Endothelial cell of umbilical vein (primary cell): ENCODE results near the gene ATP6AP2. TPM values are rescaled to one million over a fixed set of nuclear protein-coding genes. Genes with fewer than 3 reads are reported as not detected.

Experiments
- BruUV-seq: library from RNA; stranded (reverse); fragments of 400-500 nt; replicated peaks from 2 replicates; lab custom pipeline; 2021; lab: Mats Ljungman, UMichigan
- CTCF ChIA-PET: fragments of 300-600, 350-600 bp; sonication (Branson Sonifier 250); formaldehyde crosslinking; loops from one replicate; lab custom pipeline; 2021; ENCODE audit warnings: antibody characterized with exemption, inconsistent platforms; lab: Charles Lee
- POLR2A ChIA-PET: fragments of 300-600, 350-600 bp; sonication (Branson Sonifier 250); formaldehyde crosslinking; loops from one replicate; lab custom pipeline; 2021; ENCODE audit warnings: antibody characterized with exemption, inconsistent platforms; lab: Charles Lee
- DNase-seq: peaks from one replicate; pipeline ENCODE4 v3.0.0-alpha.2; 2011; ENCODE audit warnings: low read depth, low spot score
- FAIRE-seq: peaks from 2 replicates; lab custom pipeline; 2011; peaks lifted over from hg19 to GRCh38; lab: Jason Lieb, UNC
- H2AFZ ChIP-seq: 2 replicates; pipeline ENCODE4 v1.6.0; 2012; ENCODE audit warnings: low read depth, low read length, control low read depth, inconsistent platforms
- H3K27ac ChIP-seq: 2 replicates; pipeline ENCODE4 v1.5.1; 2011; ENCODE audit warnings: low read depth, mild to moderate bottlenecking, control low read depth, low read length, moderate library complexity; ENCODE audit not compliant: insufficient read depth
- H3K27me3 ChIP-seq, 2 experiments: 2 replicates each; pipeline versions ENCODE4 v1.6.0 to v1.6.1; 2011; ENCODE audit warnings: low read length in 2 of 2, mixed read lengths in 1 of 2; ENCODE audit not compliant: control insufficient read depth in 2 of 2, insufficient read depth in 2 of 2
- H3K36me3 ChIP-seq, 2 experiments: 2 replicates in 1 of 2; 3 replicates in 1 of 2; pipeline ENCODE4 v1.5.1; 2011; ENCODE audit warnings: low read length in 2 of 2, mild to moderate bottlenecking in 1 of 2, moderate library complexity in 1 of 2; ENCODE audit not compliant: control insufficient read depth in 2 of 2, insufficient read depth in 2 of 2; ENCODE audit errors: extremely low read depth in 1 of 2
- H3K4me1 ChIP-seq: 3 replicates; pipeline ENCODE4 v1.5.1; 2011; ENCODE audit warnings: mild to moderate bottlenecking, low read length; ENCODE audit not compliant: control insufficient read depth, insufficient read depth; ENCODE audit errors: extremely low read depth
- H3K4me2 ChIP-seq: 2 replicates; pipeline ENCODE4 v1.6.1; 2011; ENCODE audit warnings: low read length, control low read depth, mixed read lengths; ENCODE audit not compliant: insufficient read depth
- H3K4me3 ChIP-seq, 3 experiments: fragments of 200-600 bp in 1 of 3; sonication (generic), shearing (Covaris generic) in 1 of 3; replicated peaks in 1 of 3; 2 replicates each; pipeline ENCODE4 v1.5.1; 2011 to 2016; ENCODE audit warnings: control low read depth in 3 of 3, low read length in 3 of 3, mild to moderate bottlenecking in 2 of 3, inconsistent platforms in 1 of 3, low read depth in 1 of 3, moderate library complexity in 1 of 3; ENCODE audit not compliant: insufficient read depth in 1 of 3
- H3K79me2 ChIP-seq: 2 replicates; pipeline ENCODE4 v1.6.0; 2012; ENCODE audit warnings: low read length, inconsistent platforms; ENCODE audit not compliant: control insufficient read depth, insufficient read depth
- H3K9ac ChIP-seq: replicated peaks from 2 replicates; pipeline ENCODE3; 2011; ENCODE audit warnings: low read length, control low read depth; ENCODE audit not compliant: insufficient read depth; ENCODE audit errors: extremely low read depth
- H3K9me1 ChIP-seq: replicated peaks from 3 replicates; pipeline ENCODE4 v1.6.0; 2011; ENCODE audit warnings: mild to moderate bottlenecking, low read length; ENCODE audit not compliant: control insufficient read depth, insufficient read depth; ENCODE audit errors: extremely low read depth
- H3K9me3 ChIP-seq: replicated peaks from 2 replicates; pipeline ENCODE4 v1.5.1; 2012; ENCODE audit warnings: low read length, inconsistent platforms; ENCODE audit not compliant: control insufficient read depth, insufficient read depth
- H4K20me1 ChIP-seq: replicated peaks from 2 replicates; pipeline ENCODE3; 2011; ENCODE audit warnings: mild to moderate bottlenecking, low read length; ENCODE audit not compliant: control insufficient read depth, insufficient read depth; ENCODE audit errors: extremely low read depth
- CTCF ChIP-seq, 2 donors: IDR thresholded peaks; 1 replicate in 1 of 2; 2 replicates in 1 of 2; pipeline ENCODE4 v1.5.1; 2011; ENCODE audit warnings: low read length in 2 of 2, mild to moderate bottlenecking in 2 of 2, moderate library complexity in 2 of 2, control low read depth in 1 of 2, inconsistent platforms in 1 of 2, low read depth in 1 of 2; ENCODE audit not compliant: insufficient read depth in 1 of 2; ENCODE audit errors: extremely low read depth in 1 of 2
- EZH2 ChIP-seq: IDR thresholded peaks from 2 replicates; pipeline ENCODE4 v1.6.1; 2012; ENCODE audit warnings: borderline replicate concordance, low read depth, mild to moderate bottlenecking, moderate library complexity, low read length, inconsistent platforms; ENCODE audit not compliant: severe bottlenecking
- FOS ChIP-seq: IDR thresholded peaks from 2 replicates; pipeline ENCODE4 v1.6.1; 2011; ENCODE audit warnings: mild to moderate bottlenecking, low read length, moderate library complexity, borderline replicate concordance; ENCODE audit not compliant: insufficient read depth
- GATA2 ChIP-seq: IDR thresholded peaks from 2 replicates; pipeline ENCODE4 v1.7.0; 2011; ENCODE audit warnings: low read depth, mild to moderate bottlenecking, moderate library complexity, mixed read lengths, low read length; ENCODE audit not compliant: insufficient read length, insufficient read depth
- JUN ChIP-seq: IDR thresholded peaks from 2 replicates; pipeline ENCODE4 v1.6.1; 2011; ENCODE audit warnings: borderline replicate concordance, low read depth; ENCODE audit not compliant: insufficient read length, insufficient read depth
- MAX ChIP-seq: IDR thresholded peaks from 2 replicates; pipeline ENCODE4 v1.6.1; 2011; ENCODE audit not compliant: insufficient read depth, insufficient read length
- MYC ChIP-seq: IDR thresholded peaks from one replicate; pipeline ENCODE4 v1.6.1; 2011; ENCODE audit warnings: mild to moderate bottlenecking, low read depth, low read length
- POLR2A ChIP-seq: IDR thresholded peaks from 2 replicates; pipeline ENCODE4 v1.6.1; 2012; ENCODE audit warnings: low read depth, mild to moderate bottlenecking, control low read depth, low read length
- POLR2AphosphoS5 ChIP-seq: IDR thresholded peaks from 2 replicates; pipeline ENCODE4 v1.6.1; 2012; ENCODE audit warnings: low read depth, mild to moderate bottlenecking, control low read depth, low read length, moderate library complexity; ENCODE audit not compliant: insufficient read depth
- dilution Hi-C: fragments of 300-500 bp; cut with MboI; formaldehyde crosslinking; loops from one replicate; pipeline ENCODE4 v1.15.0; 2019; ENCODE audit warnings: low sequenced_read_pairs; ENCODE audit not compliant: extremely low pct_ligation_motif_present
- intact Hi-C: fragments of 100-400 bp; cut with micrococcal nuclease; formaldehyde crosslinking; loops from one replicate; pipeline ENCODE4 v1.10.0; 2022
- polyA plus RNA-seq, 4 experiments: library from polyadenylated mRNA; depleted of rRNA in 3 of 4; stranded (reverse) in 3 of 4; unstranded in 1 of 4; fragments of >200 nt; gene quantifications; 2 replicates each; pipeline versions ENCODE4 v1.2.1 to v1.2.3, GENCODE V29; 2011 to 2012; ENCODE audit warnings: missing spikeins in 1 of 4
- total RNA-seq: library from RNA; stranded (reverse); gene quantifications from 2 replicates; pipeline ENCODE4 v1.2.3, GENCODE V29; 2021

ATP6AP2 gene
- total and polyA plus RNA-seq, 2 donors (not counting 3 experiments of a cell fraction or from before 2014, with no cell fraction given), result 84.6 to 95.9 TPM

- no peak for FAIRE-seq
These were observed 37.8 kb upstream of the ATP6AP2 start for GRCh38 chrX:40542972-40543371.

More at GRCh38 chrX:40542972-40543371, 37.8 kb upstream of the ATP6AP2 start:
- peaks cover 14% of the 10 kb centered on the region for H3K4me1 ChIP-seq
- H4K20me1 ChIP-seq, result no peaks in the 10 kb centered on the region
- no peak overlapping the region for H2AFZ ChIP-seq
- H3K79me2 ChIP-seq, result no peaks in the 10 kb centered on the region
- intact Hi-C loops, result loop anchor here (5.0 kb wide), 1 partner anchor 266 kb away; no protein-coding TSS in a partner anchor
- no peak for TF ChIP-seq EZH2
- TF ChIP-seq JUN, result no peak
- TF ChIP-seq FOS, result no peak
- TF ChIP-seq GATA2, result no peak
- TF ChIP-seq POLR2A, result no peak
- no peak for TF ChIP-seq MAX
- no peak for TF ChIP-seq CTCF (IDR thresholded peaks at IDR 0.05; ENCODE audit: extremely low read depth in 1 of 2, insufficient read depth in 1 of 2, low read depth in 1 of 2, low read length in 2 of 2)
- TF ChIP-seq POLR2AphosphoS5, result no peak
- no peak for TF ChIP-seq MYC
- H3K4me3 ChIP-seq, result no peak overlapping the region
- H3K27me3 ChIP-seq, result peaks cover 3 to 13% of the 10 kb centered on the region in 2 experiments
- CTCF ChIA-PET, result interaction anchor here (1.3 to 2.5 kb wide), 8 partner anchors 12 to 637 kb away, joined by 6 to 22 read pairs (median 14); partner anchors contain the start of genes ATP6AP2 and CXorf38
- DNase-seq, result no peak
- no TSS peak for BruUV-seq
- H3K9ac ChIP-seq, result no peak overlapping the region
- H3K4me2 ChIP-seq, result no peak overlapping the region
- POLR2A ChIA-PET, result no interaction called here
- H3K9me1 ChIP-seq, result no peaks in the 10 kb centered on the region
- H3K9me3 ChIP-seq, result no peaks in the 10 kb centered on the region
- dilution Hi-C loops, result no loop called here
- H3K36me3 ChIP-seq, result no peaks in the 10 kb centered on the region
- H3K27ac ChIP-seq, result no peak overlapping the region
